BJ (cell line): ENCODE measurements around the gene TEX53. TPM values are rescaled to one million over a fixed set of nuclear protein-coding genes. Genes with fewer than 3 reads are reported as not detected.

Experiments
- CTCF ChIA-PET: fragments of 350-600 bp; formaldehyde crosslinking; extraction: SDS; loops from one replicate; lab custom pipeline; 2021; ENCODE audit warnings: antibody characterized with exemption, inconsistent platforms; lab: Yijun Ruan, JAX
- POLR2A ChIA-PET: fragments of 300-600 bp; sonication (Branson Sonifier 250); formaldehyde crosslinking; extraction: SDS; loops from one replicate; lab custom pipeline; 2021; ENCODE audit warnings: antibody characterized with exemption; lab: Charles Lee
- DNase-seq: peaks from one replicate; pipeline ENCODE4 v3.0.0-alpha.2; 2011; ENCODE audit warnings: low read depth
- H3K27me3 ChIP-seq: 2 replicates; pipeline ENCODE4 v1.6.0; 2011; ENCODE audit warnings: low read length; ENCODE audit not compliant: control insufficient read depth, insufficient read depth
- H3K36me3 ChIP-seq: 2 replicates; pipeline ENCODE4 v1.5.1; 2011; ENCODE audit warnings: low read length; ENCODE audit not compliant: control insufficient read depth, insufficient read depth
- H3K4me3 ChIP-seq: 2 replicates; pipeline ENCODE4 v1.5.1; 2011; ENCODE audit warnings: low read depth, mild to moderate bottlenecking, control low read depth, low read length
- polyA plus RNA-seq: library from polyadenylated mRNA; depleted of rRNA; stranded (reverse); fragments of >200 nt; gene quantifications from 2 replicates; pipeline ENCODE4 v1.2.3, GENCODE V29; 2011
- TF ChIP-seq, protein P1 (sequence below): IDR thresholded peaks from 2 replicates; pipeline ENCODE4 v1.5.1; 2011; ENCODE audit warnings: low read depth, mild to moderate bottlenecking, control low read depth, inconsistent platforms, low read length, moderate library complexity; ENCODE audit not compliant: insufficient read depth

TEX53 gene
- polyA plus RNA-seq, 1 experiment = not detected

DNA sequence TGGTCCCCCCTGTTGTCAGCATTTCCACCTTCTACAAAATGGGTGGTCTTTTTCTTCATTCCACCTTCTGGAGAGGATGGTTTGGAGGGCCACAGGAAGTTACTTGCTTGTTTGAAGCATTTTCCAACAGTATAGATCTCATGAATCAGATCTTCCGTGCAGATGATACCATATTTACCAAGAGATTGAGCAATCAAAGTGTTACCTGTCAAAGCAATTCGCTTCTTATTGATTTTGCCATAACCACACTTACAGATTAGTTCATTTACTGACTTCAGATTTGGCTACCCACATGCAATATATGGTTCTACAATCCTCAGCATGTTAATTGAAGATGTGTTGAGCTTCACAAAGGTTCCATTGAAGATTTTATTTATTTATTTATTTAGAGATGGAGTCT is 38.3 kb upstream of the TEX53 start:
- no peaks in the 10 kb centered on the region for H3K27me3 ChIP-seq
- CTCF ChIA-PET = interaction anchor here (6.5 kb wide), 1 partner anchor 15 kb away, joined by 67 read pairs; the partner anchor contains the start of gene TEX48
- H3K4me3 ChIP-seq = no peak overlapping the region
- no peak for DNase-seq
- TF ChIP-seq, protein P1, sequence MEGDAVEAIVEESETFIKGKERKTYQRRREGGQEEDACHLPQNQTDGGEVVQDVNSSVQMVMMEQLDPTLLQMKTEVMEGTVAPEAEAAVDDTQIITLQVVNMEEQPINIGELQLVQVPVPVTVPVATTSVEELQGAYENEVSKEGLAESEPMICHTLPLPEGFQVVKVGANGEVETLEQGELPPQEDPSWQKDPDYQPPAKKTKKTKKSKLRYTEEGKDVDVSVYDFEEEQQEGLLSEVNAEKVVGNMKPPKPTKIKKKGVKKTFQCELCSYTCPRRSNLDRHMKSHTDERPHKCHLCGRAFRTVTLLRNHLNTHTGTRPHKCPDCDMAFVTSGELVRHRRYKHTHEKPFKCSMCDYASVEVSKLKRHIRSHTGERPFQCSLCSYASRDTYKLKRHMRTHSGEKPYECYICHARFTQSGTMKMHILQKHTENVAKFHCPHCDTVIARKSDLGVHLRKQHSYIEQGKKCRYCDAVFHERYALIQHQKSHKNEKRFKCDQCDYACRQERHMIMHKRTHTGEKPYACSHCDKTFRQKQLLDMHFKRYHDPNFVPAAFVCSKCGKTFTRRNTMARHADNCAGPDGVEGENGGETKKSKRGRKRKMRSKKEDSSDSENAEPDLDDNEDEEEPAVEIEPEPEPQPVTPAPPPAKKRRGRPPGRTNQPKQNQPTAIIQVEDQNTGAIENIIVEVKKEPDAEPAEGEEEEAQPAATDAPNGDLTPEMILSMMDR = no peak
- H3K36me3 ChIP-seq = no peaks in the 10 kb centered on the region
- POLR2A ChIA-PET = no interaction called here

DNA sequence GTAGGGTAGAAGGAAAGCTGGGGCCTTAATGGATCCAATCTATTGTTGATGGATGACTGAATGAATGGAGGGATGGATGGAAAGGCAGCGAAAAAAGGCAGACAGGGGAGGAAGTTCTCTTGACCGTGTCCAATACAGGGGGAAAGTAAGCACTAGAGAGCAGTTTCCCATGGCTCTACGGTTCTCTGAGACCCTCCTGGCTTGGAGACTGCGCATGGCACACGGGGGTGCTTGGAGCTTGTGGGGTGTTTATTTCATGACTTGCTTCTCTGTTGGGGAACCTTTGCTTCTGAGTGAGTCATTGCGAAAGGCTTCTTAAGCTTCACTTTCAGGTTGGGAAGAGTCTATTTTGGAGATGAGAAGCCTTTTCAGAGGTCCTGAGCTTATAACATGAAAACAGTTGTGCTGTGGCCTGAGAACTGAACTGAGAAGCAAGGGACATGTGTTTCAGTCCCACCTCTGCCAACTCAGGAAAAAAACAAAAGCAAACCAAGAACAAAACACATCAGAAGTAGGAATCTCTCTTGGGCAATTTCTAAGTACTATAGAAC is 37.2 kb upstream of the TEX53 start:
- TF ChIP-seq, protein P1 = no peak
- H3K36me3 ChIP-seq = no peaks in the 10 kb centered on the region
- DNase-seq = no peak
- H3K27me3 ChIP-seq = no peaks in the 10 kb centered on the region
- ChIA-PET CTCF (interaction anchor here (0.6 to 6.5 kb wide), 2 partner anchors 14 to 21 kb away, joined by 4 to 67 read pairs; partner anchors contain the start of gene TEX48), POLR2A (no interaction called here)
- H3K4me3 ChIP-seq = no peak overlapping the region

DNA sequence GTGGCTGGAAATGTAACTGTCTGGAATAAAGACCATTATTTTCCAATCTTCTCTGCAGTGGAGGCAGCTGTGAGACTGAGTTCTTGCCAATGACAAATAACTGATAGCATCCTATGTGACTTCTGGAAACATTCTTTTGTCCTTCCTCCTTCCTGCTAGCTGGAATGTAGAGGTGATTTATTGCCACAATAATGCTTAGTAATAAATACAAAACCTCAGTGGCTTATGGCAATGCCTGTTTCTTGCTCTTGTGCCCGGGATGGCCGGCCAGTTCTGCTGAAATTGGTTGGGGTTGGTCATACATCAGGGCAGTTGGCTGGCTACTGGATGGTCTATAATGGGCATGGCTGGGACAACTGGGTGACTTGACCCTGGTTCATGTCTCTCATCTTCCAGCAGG is 36.5 kb upstream of the TEX53 start:
- no peaks in the 10 kb centered on the region for H3K36me3 ChIP-seq
- TF ChIP-seq, protein P1 = no peak
- CTCF ChIA-PET = interaction anchor here (1.5 to 6.5 kb wide), 2 partner anchors 13 to 320 kb away, joined by 5 to 67 read pairs; partner anchors contain the start of gene TEX48

DNA sequence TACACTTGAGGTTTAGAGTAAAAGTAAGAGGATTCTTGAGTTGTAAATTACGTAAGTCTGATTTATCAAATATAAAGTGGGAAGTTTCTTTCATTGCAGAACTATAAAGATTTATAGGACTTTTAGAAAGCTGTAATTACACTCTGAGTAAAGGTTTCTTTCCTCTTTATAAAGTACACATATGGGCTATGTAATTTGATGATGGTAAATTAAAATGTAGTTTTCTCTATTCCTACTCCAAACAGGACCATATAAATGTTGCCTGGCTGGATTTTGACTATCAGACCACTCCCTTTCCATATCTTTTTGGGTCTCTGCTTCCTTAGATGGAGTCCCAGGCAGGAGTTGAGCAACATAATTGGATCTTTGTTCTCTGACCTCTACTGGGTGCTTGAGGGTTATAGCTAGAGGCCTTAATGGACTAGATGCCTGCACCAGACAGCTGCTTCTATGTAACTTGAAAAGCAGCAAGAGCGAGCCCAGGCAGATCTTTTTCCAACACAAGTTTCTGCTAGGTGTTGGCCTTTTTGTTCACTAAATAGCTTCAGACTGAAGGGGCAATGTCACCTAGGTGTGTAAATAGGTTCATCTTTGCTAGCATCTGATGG is 35.7 kb upstream of the TEX53 start:
- H3K27me3 ChIP-seq = no peaks in the 10 kb centered on the region
- DNase-seq = no peak
- CTCF ChIA-PET = interaction anchor here (1.5 to 6.5 kb wide), 3 partner anchors 12 to 321 kb away, joined by 3 to 67 read pairs (median 5); partner anchors contain the start of gene TEX48
- no peaks in the 10 kb centered on the region for H3K36me3 ChIP-seq
- POLR2A ChIA-PET = interaction anchor here (0.6 kb wide), 1 partner anchor 106 kb away, joined by 3 read pairs; the partner anchor contains the start of gene ATP6V1G1
- no peak overlapping the region for H3K4me3 ChIP-seq
- TF ChIP-seq, protein P1 = no peak

More for the DNA sequence above, 36.5 kb upstream of the TEX53 start:
- Histone ChIP-seq H3K27me3 (no peaks in the 10 kb centered on the region), H3K4me3 (no peak overlapping the region)
- POLR2A ChIA-PET = no interaction called here
- peak; percentile 31 for DNase-seq

DNA sequence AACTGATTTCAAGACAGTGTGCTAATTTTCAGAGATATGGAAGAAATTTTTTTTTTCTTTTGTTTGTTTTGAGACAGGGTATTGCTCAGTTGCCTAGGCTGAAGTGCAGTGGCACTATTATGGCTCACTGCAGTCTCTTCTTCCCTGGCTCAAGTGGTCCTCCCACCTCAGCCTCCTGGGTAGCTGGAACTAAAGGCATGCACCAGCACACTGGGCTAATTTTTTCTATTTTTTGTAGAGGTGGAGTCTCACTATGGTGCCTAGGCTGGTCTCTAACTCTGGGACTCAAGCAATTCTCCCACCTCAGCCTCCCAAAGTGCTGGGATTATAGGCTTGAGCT is 34.3 kb upstream of the TEX53 start:
- TF ChIP-seq, protein P1 = no peak
- Histone ChIP-seq H3K4me3 (no peak overlapping the region), H3K36me3 (no peaks in the 10 kb centered on the region), H3K27me3 (no peaks in the 10 kb centered on the region)
- ChIA-PET CTCF (interaction anchor here (0.6 to 6.5 kb wide), 6 partner anchors 11 to 261 kb away, joined by 3 to 67 read pairs (median 3); partner anchors contain the start of gene TEX48), POLR2A (no interaction called here)
- no peak for DNase-seq
